NOMO-1 (cell line): ENCODE measurements around the gene ANXA7.
"Not testable (repeated sequence)": the region's sequence is repeated elsewhere in the genome, so short reads cannot be mapped to it uniquely, and the experiment has no call there.

Experiments
- DNase-seq, 2 experiments: peaks; one replicate each; lab custom pipeline; 2025; ENCODE audit not compliant: unreplicated experiment in 2 of 2; lab: John Stamatoyannopoulos, UW

Gene ANXA7

DNA sequence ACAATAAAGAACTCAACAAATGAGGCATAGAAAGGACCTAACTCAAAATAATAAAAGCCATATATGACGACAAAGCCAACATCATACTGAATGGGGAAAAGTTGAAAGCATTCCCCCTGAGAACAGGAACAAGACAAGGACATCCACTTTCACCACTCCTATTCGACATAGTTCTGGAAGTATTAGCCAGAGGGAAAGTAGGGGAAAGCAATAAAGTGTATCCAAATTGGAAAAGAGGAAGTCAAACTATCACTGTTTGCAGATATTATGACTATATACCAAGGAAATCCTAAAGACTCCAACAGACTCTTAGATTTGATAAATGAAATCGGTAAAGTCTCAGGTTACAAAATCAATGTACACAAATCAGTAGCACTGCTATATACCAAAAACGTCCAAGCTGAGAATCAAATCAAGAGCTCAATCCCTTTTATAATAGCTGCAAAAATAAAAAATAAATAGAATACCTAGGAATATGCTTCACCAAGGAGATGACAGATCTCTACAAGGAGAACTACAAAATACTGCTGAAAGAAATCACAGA lies 4.8 kb downstream of the ANXA7 start:
- DNase-seq: no peak

DNA sequence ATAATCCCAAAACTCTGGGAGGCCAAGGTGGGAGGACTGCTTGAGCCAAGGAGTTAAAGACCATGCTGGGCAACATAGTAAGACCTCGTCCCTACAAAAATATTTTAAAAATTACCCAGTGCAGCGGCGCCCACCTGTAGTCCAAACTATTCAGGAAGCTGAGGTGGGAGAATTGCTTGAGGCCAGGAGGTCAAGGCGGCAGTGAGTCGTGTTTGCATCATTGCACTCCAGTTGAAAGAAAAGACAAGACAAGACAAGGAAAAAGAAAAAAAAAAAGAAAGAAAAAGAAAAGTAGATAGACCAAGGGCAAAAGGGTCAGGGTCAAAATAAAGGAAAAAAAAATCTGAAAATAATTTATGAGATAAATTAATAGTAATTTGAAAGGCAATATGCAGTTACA lies 5.8 kb downstream of the ANXA7 start:
- DNase-seq: no peak

DNA sequence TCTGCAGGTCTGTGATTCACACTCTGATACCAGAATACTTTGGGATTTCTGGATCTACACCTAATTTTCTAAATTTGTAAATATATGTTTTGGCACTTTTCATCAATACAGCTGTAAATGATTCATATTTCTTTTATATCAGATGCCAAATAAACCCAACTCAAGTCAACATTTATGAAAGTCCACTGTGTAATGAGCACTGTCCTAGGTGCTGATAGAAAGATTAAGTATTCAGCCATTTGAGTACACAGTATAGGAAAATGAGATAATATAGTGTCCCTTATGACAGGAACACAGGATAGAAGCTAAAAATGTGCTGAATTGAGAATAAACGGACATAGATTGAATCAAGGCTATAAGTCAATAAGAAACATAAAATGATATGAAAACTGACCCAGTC lies 6.4 kb downstream of the ANXA7 start:
- no peak for DNase-seq

DNA sequence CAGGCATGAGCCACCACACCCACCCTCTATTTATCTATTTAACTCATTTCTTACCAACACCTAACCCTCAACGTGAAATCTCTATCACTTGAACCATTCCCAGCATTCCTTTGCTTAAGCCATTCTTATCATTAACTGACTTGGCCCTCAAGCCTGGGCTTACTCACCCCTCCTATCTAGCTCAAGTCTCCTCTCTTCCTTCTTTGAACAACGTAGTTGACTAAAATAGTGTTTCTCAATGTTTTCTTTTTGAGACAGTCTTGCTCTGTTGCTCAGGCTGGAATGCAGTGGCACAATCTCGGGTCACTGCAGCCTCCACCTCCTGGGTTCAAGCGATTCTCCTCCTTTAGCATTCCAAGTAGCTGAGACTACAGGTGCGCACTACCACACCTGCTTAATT lies 7.0 kb downstream of the ANXA7 start:
- no peak for DNase-seq

DNA sequence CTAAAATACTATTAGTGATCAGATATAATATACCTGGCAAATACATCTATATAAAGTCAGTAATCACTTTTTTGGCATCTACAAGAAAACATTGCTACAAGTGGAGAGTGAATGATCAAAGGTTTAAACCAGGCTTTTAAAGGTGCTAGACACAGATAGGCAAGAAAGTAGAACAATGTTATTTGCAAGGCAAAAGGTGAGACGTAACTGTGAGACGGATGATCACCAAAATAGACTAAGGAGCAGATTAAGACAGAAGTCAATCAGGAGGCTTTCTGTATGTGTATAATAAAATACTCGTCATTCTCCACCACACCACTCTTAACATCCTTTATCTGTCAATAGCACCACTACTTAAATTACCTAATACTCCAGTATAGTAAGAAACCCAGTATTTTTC lies 8.3 kb downstream of the ANXA7 start:
- no peak for DNase-seq

DNA sequence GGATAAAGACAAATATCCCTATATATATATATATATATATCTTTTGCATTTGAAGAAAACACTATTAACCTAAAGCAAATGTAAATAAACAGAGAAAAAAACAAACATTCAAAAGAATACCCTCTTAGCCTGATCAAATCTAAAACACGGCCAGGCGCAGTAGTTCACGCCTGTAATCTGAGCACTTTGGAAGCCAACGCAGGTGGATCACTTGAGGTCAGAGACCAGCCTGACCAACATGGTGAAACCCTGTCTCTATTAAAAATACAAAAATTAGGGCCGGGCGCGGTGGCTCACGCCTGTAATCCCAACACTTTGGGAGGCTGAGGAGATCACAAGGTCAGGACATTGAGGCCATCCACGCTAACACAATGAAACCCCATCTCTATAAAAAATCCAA lies 9.2 kb downstream of the ANXA7 start:
- DNase-seq: no peak

DNA sequence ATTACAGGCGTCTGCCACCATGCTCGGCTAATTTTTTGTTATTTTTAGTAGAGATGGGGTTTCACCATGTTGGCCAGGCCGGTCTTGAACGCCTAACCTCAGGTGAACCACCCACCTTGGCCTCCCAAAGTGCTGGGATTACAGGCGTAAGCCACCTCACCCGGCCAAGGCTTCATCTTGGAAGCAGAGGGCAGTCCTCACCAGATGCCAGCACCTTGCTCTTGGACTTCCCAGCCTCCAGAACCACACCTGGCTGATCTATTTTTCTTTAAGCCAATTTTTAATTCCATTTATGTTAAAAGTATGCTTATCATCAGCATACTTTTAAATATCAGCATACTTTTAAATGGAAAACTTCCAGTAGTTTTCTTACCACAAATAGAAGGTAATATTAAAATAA lies 12.2 kb downstream of the ANXA7 start:
- no peak for DNase-seq

DNA sequence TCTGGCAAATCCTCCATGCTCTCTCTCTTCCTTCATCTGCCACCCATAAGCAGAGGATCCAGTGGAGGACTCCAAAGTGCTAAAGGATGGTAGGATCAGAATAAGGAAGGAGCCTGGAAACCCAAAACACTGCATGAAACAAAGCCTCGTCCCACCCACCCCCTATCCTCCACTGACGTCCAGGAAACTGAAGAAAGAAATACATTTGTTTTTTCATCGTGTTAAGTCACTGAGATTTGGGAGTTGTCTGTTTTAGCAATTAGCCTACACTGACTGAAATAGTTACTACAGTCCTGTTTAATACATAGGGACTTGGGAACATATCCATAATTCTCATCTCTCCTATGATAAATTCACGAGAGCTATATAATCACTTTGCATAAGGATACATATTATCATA lies 14.8 kb downstream of the ANXA7 start:
- DNase-seq: no peak

DNA sequence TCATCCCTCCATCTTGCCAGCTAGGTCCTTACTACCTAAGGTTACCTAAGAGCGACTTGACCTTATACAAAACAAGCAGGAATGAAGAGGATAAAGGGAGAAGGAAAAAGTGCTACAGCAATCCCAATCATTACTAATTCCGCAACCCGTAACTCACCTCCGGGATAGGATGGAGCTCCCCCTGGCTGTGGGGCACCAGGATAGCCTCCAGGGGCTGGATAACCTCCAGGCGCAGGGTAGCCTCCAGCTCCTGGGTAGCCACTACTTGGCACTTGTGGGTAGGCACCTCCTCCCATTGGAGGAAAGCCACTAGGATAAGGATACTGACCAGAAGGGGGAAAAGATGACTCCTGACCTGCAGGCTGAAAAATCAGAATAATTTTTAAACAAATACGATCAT lies 15.8 kb downstream of the ANXA7 start:
- no peak for DNase-seq

DNA sequence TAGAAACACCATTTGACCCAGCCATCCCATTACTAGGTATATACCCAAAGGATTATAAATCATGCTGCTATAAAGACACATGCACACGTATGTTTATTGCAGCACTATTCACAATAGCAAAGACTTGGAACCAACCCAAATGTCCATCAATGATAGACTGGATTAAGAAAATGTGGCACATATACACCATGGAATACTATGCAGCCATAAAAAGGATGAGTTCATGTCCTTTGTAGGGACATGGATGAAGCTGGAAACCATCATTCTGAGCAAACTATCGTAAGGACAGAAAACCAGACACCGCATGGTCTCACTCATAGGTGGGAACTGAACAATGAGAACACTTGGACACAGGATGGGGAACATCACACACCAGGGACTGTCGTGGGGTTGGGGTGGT lies 19.5 kb downstream of the ANXA7 start:
- DNase-seq: not testable (repeated sequence)

DNA sequence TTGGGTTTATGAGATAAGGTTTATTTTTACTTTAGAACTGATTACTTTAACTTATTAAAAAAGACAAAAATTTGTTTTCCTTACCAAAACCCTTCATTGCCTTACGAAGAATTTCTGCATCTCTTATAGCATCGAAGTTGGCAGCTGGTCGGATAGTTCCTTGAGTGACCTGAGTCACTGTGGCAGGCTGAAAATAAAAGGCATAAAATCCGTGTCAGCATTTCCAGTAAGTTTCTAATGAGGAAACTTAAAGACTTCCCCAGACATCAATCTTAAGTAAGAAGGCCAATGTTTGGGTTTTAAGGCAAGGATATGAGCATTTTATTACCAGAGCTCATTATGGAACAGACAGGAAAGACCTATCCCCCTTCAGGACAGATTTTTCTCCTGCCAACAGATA lies 25.6 kb downstream of the ANXA7 start:
- DNase-seq: no peak

DNA sequence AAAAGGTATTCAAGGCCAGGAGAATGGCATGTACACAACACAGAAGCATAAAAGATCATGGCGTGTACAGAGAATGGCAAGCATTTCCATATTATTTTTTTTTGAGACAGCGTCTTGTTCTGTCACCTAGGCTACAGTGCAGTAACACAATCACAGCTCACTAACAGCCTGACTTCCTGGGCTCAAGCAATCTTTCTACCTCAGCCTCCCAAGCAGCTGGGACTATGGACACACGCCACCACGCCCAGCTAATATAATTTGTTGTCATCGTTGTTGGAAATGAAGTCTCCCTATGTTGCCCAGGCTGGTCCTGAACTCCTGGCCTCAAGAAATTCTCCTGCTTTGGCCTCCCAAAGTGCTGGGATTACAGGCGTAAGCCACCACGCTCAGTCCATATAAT lies 27.3 kb downstream of the ANXA7 start:
- no peak for DNase-seq

DNA sequence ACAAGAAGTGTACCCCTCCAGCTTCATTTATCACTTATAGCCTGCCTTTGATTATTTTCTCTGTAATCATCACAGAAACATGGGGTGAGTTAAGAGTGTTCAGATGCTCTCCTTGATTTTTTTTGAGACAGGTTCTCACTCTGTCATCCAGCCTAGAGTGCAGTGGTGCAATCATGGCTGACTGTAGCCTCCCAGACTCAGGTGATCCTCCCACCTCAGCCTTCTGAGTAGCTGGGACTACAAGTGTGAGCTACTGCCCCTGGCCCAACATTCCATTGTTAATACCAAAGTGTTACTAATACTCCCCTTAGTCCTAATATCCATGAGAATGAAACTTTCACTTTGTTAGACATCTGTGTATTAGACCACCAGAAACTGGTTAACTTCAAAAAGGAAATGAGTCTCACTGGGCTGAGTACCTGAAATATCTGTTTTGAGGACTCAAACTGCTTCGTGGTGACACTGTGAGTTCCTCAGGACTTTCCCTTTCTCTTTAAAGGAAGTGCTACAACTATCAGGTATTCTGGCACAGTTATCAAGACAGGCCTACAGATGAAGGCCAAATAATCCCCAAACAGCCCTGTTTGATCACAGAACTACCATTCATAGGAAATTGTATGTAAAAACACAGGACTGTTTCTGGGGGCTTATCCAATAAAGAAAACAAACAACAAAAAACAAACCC lies 34.7 kb downstream of the ANXA7 start:
- no peak for DNase-seq

DNA sequence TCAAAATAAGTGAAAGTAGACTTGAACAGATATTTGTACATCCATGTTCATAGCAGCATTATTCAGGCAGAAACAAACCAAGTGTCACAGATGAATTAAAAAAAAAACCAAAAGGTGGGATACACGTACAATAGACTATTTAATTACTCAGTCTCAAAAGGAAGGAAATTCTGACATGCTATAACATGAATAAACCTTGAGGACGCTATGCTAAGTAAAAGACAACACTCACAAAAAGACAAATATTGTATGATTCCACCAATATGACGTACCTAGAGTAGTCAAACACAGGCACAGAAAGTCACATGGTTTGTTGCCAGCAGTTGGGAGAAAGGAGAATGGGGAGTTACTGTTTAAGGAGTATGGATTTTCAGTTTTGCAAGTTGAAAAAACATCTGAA lies 37.2 kb downstream of the ANXA7 start:
- DNase-seq: no peak

DNA sequence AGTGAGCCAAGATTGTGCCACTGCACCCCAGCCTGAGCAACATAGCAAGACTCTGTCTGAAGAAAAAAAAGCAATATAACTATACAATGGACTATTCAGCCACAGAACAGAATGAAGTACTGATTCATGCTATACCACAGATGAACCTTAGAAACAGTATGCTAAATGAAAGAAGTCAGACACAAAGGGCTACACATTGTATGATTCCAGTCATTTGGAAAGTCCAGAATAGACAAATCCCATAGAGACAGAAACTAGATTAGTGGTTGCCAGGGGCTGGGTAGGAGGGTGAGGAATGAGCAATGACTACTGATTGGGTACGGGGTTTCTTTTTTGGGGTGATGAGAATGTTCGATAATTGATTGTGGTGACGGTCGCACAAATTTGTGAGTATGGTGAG lies 45.6 kb downstream of the ANXA7 start:
- no peak for DNase-seq

DNA sequence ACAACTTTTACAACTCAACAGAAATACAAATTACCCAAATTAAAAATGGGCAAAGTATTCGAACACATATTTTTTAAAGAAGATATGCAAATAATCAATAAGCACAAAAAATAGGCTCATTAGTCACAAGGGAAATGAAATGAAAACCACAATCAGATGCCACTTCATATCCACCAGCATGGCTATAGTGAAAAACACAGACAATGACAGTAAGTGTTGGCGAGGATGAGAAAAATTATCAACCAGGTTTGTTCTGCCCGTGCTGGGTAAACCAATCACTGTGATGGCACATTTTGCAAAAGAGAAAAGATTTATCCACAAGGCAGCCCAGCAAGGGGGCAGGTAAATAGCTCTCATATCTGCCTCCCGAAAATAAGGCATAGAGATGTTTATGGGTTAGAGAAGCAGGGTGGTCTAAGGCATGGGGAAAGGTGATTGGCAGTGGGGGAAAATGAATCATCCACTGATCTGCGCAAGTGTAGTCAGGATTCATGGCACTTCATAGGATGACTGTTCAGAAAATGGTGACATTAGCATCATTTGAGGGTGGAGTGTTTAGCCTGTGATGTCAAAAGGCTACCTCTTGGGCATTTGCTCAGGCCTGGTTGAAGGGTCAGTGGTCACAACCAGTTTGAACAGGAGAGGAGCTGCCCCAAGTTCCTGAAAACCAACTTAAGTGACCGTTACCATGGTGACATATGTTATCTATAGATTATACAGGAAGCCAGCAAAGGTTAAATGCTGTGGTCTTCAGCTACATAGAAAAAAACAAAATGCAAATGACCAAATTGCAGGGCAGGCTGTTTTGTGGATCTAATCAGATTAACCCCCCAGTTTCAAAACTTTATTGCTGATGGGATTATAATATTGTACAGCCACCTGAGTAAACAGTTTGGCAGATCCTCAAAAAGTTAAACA lies 47.2 kb downstream of the ANXA7 start:
- DNase-seq: no peak

DNA sequence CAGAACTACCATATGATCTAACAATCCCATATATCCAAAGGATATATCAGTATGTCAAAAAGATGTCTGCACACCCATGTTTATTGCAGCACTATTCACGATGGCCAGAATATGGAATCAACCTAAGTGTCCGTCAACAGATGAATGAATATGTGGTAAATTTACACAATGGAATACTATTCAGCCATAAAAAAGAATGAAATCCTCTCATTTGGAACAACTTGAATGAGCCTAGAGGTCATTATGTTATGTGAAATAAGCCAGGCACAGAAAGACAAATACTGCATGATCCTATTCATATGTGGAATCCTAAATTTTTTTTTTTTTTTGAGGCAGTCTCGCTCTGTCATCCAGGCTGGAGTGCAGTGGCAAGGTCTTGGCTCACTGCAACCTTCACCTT lies 48.9 kb downstream of the ANXA7 start:
- no peak for DNase-seq

DNA sequence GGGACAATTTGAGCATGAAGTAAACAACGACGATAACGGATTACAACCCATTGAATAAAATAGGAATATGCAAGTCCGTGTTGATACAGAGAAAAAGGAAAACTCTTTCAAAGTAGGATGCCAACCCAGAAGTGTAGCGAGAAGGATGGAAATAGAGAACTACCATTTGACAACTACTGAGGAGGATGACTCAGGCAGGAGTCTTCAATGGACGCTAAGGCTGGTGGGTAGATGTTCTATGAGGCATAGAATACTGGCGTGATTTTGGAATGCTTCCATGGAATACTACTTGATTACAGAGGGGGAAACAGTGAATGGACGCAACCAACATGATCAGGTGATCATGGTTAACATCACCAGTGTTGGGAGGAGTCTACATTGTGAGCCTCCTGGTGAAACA lies 54.4 kb downstream of the ANXA7 start:
- no peak for DNase-seq

DNA sequence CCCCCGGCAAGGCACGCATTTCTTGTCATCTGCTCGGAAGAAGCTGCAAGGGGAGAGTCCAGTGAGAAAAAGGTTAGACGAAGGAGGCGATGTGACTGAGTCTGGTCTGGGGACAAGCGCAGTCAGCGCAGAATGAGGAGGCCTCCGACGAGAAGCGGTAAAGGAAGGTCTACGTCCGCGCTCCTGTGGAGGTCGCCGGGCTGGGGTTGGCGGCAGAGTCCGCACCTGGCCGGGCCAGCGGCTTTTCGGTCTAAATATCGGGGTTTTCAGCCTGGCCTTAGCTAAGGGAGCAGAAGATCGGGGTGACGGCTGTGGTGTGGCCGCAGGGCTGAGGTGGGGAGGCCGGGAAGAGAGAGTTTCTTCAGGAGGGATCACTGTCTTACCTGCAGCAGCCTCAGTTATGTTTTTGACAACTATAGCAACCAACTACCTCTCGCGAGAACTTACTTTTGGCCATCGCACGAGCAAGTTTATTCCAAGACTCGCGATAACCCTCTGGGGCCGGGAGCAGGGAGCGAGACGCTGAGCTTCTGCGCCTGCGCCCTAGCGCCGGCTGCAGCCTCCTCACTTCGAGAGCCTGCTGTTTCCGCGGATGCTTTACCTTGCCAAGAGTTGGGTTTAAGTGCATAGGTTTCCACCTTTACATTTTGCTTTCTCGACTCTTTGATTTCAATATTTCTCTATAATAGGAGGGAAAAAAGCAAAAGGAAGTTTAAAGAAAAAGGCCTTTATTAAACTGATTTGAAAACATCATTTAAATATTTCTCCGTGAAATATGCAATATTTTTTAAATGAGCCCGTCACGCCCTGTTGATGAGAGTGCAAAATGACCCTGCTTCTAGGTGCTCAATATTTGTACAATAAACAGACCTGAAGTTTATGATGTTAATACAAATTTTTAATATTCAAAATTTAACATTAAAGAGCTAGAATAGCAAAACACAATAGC lies 55.3 kb downstream of the ANXA7 start, which contains the start of gene CFAP70:
CFAP70 (minus strand) TSS at position 534 of the 949 bp plus-strand sequence. CDS start 4,068 bp downstream, outside the sequence.
- DNase-seq: peak; percentile 88 to 92

DNA sequence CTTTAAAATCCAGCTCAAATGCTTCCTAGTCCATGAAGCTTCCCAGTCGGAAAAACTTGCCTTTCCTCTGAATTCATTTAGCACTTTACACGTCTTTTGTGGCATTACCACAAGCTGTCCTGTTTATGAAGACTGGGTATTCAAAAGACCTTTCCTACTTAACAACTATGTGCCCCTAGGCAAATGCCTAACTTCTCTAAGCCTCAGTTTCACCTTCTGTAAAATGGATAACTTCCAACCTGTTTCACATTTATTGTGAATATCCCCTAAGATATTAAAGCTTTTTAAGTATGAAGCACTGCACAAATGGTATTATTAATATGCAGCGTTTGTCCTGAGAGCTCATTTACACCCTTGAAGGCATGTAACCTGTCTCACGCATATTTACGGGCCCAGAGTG lies 56.0 kb downstream of the ANXA7 start:
- DNase-seq: no peak

DNA sequence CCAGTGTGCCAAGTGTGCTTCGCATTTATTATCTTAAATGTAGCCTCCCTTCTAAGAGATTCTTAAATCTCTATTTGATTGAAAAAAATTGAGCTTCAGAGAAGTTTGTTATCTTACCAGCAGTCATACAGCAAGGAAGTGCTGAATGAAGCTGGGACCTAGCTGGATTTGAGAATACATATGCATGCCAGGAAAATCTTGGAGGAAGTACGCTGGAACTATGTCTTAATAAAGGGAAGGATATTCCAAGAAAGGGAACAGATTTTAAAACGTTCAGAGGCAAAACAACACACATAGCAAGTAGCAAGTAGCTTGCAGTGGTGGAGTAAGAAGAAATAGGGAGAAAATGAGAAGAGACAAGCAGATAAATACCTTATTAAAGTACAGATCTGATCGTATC lies 56.7 kb downstream of the ANXA7 start:
- DNase-seq: no peak
